ENCODE measurements around the gene DIRAS3.
"Not testable (repeated sequence)": the region's sequence is repeated elsewhere in the genome, so short reads cannot be mapped to it uniquely, and the experiment has no call there.

The DIRAS3 gene, protein sequence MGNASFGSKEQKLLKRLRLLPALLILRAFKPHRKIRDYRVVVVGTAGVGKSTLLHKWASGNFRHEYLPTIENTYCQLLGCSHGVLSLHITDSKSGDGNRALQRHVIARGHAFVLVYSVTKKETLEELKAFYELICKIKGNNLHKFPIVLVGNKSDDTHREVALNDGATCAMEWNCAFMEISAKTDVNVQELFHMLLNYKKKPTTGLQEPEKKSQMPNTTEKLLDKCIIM

DNA sequence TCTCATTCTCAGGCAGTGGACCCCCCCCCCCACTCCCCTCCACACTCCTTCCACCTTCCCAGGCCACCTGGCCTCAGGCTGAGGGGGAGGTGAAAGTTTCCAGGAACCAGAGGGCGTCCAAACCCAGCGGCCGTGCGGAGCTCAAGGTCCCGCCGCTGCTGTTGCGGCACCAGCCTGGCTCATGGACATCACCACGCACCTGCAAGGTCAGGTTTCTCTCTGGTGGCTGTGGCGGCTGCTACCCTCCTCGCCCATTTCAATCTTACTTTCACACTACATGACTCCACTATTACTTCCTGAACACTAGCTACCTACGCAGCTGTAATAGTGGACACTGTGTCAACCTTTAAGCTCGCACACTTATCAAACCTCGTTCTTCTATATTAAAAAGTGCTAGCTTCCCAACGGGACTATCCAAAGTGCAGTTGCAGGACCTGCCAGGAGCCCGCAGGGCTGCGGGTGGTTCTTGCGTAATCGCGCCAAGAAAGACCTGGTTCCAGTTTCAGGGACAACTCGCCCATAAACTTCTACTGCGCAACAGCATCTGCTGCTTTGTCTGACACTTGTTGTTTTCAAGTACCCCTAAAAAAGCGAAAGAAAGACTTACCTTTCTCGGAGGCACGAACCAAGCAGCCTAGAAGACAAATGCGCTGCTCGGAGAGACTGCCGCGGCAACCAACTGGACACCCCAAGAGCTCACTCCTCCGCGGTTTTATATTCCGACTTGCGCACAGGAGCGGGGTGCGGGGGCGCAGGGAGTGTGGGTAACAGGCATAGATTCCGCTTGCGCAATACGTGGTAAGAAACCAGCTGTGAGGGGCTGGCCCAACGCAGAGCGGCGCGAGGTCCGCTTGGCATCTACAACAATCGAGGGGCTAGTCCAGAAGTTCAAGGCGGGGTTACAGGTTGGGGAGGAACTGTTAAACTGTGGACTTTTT is at the start of gene DIRAS3:
Gene DIRAS3 (minus strand): TSS at position 687 of the 938 bp plus-strand sequence. CDS start 3,330 bp downstream, outside the sequence.
- DNase-seq, result no peak

DNA sequence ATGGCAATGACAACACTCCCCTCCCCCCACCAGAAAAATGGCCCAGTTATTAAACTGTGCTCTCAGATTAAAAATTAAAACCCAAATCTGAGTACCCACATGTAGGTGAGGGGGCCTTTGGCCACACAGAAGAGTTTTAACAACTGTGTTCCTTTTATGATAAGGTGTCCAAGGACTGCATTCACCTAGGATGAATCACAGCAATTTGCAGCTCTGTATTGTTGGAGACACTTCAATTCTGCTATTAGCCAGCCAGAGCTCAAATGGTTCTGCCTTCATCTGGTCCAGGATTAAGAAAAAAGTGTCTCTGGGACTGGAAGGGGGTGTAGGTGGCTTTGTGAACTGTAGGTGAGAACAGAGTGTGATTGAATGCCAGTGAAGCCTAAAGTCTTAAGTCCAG is 43.3 kb upstream of the DIRAS3 start:
- DNase-seq, result no peak

DNA sequence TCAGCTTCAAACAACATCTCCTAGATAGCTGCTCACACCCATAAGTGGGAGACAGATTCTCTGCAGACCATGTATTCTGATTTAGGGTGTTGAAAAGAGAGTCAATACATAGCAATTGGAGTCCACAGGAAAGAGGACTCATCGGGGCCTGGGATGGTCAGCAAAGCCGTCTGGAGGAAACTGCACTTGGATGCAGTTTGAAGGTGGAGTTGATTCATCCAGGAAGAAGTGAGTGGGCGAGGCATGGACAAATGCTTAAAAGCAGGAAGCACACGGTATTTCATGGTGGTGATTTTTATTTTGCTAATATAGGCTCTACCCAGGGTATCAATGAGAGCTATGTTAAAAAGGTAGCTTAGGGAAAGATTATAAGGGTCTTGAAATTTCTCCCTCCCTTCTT is 36.8 kb upstream of the DIRAS3 start:
- no peak for DNase-seq

DNA sequence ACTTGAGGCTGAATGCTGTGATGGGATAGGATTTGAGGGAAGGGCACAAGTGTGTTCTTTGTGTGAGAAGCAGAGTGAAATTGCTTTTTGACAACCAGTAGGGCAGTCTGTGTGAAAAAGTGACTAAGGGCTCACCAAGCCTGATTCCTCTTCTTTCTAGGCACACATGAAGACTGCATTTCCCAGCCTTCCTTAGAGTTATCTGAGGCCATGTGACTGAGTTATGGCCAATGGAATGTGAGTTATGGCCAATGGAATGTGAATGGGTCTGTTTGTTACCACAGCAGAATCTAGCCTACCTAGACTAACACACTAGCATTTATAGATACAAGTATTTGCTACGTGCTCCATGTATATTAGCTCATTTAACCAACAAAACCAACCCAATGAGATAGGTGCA is 35.3 kb upstream of the DIRAS3 start:
- DNase-seq, result no peak

DNA sequence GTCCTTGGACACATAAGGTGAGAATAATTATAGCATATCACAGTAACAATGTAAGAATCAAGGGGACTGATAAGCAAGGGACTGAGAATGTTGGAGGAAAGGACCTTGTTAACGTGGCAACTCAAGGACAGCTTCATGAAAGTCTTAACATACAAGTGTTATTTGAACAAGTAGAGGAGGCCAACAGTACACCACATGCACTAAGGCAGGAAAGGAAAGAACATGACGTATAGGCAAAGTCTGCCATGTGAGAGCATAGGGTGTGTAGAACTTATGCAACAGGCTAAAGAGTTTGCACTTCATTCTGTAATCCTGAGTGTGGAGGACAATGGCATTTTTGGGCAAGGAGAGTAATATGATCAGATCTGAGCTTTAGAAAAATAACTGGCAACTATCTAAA is 33.3 kb upstream of the DIRAS3 start:
- DNase-seq, result no peak

DNA sequence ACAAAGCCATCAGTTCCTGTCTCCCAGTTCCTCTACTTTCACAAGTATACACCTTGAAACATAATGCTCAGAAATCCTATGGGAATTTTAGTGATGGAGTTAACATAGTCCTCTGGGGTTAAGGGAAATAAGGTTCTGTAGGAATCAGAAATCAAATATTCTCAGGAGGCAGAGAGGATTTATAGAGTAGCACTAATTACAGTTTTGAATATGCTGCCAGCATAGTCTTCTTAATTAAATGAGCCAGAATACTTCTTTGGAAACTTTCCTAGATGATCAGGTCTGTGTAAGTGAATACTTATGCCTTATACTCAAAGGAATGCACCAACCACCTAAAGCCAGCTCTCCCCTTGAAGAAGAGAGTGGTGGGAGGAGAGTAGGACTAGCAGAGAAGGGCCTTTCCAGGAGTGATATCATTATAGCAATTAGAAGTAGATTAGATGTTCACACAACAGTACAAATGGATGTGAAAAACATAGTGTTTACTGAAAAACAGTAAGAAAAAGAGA is 31.4 kb upstream of the DIRAS3 start:
- DNase-seq, result no peak

DNA sequence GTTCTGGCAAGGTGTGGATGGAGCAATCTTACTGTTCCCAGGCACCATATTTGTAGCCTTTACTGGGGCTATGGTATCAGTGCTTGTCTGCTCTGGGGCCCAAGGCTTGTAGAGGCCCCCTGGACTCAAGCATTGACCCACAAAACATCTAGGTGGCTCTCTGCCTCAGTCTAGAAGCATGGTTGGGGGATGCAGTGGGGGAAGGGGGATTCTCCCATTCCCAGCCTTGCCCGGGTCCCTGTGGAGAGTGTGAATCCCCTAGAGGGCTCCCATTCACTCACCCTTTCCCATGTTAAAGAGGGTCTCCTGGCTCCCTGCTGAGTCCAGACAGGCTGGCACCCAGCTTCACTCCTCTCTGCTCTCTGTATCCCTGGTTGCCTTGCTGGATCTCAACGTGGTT is 28.2 kb upstream of the DIRAS3 start:
- no peak for DNase-seq

DNA sequence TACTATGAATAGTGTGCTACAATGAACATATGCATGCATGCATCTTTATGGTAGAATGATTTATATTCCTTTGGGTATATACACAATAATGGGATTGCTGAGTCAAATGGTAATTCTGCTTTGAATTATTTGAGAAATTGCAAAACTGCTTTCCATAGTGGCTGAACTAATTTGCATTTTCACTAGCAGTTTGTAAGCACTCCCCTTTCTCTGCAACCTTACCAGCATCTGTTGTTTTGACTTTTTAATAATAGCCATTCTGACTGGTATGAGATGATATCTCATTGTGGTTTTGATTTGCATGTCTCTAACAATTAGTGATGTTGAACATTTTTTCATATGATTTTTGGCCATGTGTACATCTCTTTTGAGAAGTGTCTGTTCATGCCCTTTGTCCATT is 24.0 kb upstream of the DIRAS3 start:
- no peak for DNase-seq

DNA sequence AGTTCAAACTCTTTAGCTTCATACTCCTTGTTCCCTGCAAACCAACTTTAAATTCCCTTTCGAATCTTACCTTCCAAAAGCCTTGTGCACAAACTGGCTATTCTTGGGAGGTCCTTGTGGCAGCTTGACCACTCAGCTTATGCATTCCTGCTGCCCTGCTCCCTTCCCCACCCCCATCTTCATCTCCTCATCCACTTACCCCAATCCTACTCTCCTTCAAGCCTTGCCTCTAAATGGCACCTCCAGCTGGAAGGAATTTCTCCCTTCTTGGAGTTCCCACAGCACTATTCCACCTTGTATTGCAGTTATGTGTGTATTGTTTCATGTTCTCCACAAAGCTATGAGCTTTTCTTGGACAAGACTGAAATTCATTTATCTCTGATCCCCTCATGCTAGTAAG is 15.3 kb upstream of the DIRAS3 start:
- DNase-seq, result no peak

DNA sequence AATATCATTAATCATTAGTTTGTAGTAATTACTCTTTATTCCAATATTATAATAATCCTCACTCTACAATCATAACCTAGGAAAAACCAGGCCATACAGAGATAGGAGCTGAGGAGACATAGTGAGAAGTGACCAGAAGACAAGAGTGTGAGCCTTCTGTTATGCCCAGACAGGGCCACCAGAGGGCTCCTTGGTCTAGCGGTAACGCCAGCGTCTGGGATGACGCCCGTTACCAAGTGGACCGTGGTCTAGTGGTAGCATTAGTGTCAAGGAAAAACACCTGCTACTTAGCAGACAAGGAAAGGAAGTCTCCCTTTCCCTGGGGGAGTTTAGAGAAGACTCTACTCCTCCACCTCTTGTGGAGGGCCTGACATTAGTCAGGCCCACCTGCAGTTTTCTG is 7.6 kb upstream of the DIRAS3 start:
- DNase-seq, result not testable (repeated sequence)

DNA sequence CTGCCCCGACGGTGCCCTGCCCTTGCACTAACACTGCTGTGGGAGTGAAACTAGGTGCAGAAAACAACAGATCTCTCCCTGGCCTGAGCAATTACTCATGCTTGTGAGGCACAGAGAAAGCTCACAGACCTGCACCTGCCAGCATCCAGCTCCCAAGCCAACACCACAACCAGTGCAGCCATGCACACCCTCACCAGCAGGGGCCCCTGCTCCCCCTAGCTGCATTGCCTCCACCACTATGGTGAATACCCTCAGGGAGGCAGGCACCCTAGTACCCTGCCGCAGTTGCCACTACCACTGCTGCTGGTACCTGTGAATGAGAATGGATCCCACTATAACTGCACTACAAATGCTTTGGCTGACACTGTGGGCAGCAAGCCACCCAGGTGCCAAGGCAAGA is 7.1 kb upstream of the DIRAS3 start:
- DNase-seq, result no peak

DNA sequence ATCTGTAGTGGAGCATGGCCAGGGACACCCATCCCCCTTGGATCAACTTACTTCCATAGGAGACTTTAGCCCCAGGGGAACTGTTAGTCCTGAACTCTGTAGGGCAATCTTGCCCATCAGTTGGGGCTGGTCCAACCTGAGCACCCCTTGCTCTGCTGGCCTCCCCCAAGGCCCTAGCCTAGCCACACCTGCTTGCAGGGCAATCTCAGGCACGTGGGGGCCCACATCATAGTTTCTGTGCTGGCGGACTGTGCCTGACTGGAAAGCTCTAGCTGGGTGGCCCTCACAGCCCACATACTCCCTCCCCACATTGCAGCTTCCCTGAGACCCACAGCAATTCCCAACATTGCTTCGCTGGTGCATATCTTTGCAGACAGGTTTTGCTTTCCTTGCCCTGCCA is 6.6 kb upstream of the DIRAS3 start:
- DNase-seq, result no peak

DNA sequence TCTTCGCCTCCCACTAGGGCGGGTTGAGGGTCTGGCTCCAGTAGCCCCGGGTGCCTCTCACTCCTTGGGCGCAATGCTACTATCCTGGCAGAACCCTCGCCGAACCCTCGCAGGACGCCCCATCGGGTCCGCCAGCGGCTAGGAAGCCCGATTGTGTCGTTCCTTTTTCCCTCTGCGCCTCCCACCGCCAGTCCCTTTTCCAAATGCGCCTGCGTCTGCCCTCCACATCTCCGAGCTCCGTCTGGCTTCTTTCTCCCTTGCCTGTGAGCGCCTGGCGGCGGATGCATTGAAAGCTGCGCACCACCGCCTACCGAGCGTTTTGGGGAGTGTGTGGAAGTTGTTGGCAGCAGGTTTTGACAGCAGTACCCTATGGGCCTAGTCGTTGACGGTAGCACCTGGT is 1.0 kb upstream of the DIRAS3 start:
- no peak for DNase-seq

DNA sequence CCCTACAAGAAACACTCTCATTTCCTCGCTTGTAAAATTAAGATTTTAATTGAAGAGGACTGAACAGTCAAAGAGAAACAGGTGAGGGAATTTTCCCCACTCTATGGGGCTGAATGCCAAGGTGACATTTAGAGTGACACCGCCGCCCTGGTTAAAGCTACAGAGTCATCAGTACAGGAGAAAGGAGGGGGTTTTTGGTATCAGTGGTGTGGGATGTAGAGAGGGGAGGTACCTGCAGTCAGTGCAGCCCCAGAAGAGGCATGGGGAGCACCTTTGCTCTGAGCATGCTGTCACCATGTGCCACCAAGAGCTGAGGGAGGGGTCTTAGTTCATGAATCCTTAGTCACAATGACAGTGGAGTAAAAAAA is 2.8 kb downstream of the DIRAS3 start:
- DNase-seq, result no peak

DNA sequence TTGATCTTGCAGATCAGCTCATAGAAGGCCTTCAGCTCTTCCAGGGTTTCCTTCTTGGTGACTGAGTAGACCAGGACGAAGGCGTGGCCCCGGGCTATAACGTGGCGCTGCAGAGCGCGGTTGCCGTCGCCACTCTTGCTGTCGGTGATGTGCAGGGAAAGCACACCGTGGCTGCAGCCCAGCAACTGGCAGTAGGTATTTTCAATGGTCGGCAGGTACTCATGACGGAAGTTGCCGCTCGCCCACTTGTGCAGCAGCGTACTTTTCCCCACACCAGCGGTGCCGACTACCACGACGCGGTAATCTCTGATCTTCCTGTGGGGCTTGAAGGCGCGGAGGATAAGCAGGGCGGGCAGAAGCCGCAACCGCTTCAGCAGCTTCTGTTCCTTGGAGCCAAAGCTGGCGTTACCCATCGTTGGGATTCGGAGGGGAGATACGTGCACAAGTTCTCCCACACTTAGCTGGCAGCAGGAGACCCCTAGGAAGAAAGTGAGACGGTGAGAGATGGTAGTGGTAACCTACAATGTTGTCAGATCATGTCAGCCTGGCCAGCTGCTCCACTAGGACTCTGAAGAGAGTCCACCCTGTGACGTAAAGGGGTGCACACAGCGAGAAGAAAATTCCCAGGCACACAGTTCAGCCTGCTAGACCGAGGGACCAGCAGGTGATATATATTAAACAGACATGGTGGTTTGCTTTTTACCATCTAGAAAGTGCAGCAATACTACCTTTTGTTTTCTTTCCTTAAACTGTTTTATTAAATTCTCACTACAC is 3.4 kb downstream of the DIRAS3 start:
- DNase-seq, result no peak

DNA sequence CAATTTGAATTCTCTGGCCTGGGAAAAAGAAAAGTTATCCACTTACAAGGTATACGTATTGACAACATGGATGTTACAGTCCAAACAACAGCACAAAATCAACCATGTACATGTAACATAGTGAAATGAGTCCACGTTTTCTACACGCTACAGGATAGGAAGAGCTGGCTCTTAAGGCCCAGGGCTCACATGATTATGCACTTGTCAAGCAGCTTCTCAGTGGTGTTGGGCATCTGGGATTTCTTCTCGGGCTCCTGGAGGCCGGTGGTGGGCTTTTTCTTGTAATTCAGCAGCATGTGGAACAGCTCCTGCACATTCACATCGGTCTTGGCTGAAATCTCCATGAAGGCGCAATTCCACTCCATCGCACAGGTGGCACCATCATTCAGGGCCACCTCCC is 4.0 kb downstream of the DIRAS3 start:
- DNase-seq, result no peak

DNA sequence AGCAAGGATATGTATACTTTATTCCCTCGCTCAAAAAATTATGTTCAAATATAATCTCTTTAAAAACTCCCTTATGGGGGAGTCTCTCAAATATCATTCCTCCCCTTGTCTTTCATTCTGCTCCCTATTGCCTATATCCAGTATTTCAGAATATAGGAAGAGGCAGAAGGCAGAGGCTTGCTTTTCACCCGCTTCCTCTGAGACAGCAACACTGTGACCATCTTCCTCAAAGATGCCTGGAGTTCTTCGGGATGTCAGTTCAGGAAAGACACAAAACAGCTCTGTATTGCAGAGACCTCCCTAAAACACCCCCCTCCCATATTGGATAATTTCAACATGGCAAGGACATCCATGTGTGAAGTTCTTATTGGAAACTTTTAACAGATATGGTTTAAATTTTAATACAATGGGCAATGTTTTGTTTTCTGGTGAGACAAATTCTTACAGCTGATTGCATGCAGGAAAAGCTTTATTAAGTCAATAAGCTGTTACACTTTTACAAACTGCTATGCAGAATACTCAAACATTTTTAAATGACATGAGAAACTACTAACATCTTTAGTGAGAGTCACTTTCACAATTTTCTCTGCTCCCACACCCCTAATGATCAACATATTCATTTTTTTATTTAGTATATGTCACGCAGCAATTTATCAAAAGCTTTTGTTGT is 4.8 kb downstream of the DIRAS3 start:
- DNase-seq, result no peak

DNA sequence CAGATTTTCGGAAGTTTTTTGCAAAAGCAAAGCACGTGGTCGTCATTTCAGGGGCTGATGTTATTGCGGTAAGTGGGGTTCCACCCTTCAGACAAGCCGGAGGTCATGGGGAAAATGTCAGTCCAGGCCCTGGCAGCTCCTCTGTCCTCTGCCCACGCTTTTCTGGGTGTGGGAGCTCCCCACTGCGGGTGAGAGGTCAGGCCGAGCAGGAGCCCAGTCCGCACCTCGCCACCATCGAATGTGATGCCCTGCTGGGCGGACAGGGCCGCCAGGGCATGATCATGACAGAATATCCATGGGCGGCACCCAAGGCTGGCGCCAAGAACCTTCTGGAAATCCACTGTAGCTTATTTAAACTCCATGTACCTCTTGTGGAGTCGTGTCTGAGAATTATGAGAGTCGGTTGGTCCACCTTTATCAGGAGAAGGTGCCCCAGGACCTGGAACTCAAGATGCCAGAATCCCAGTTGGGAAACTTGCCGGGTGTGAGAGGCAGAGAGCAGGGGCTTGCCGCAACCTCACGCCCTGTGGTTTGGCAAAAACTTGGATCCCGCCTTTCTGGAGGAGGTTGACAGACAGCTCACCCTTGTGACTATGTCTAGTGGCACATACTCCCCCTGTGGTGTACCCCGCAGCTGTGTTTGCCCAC is 6.9 kb downstream of the DIRAS3 start:
- no peak for DNase-seq

DNA sequence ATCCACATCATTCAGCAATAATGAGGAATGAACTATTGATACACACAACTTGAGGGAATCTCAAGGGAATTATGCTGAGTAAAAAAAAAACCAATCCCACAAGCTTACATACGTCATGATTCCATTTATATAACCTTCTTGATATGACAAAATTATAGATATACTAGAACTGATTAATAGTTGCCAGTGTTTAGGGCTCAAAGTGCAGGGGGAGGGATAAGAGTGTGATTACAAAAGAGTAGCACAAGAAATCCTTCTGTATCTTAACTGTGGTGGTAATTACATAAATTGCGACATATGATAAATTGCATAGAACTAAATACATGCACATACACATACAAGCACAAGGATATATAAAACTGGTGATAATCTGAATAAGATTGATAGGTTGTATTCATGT is 13.5 kb downstream of the DIRAS3 start:
- DNase-seq, result no peak

DNA sequence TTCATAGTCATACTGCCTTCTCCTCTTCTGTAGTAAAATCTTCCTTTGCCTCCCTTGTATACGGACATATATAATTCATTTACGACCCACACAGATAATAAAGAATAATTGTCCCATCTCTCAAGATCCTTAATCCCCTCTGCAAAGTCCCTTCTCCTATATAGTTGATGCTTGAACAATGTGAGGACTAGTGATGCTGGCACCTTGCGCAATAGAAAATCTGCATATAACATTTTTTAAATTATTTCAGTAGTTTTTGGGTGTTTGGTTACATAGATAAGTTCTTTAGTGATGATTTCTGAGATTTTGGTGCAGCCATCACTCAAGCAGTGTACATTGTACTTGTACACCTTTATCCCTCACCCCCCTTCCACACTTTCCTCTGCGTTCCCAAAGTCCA is 21.0 kb downstream of the DIRAS3 start:
- no peak for DNase-seq

DNA sequence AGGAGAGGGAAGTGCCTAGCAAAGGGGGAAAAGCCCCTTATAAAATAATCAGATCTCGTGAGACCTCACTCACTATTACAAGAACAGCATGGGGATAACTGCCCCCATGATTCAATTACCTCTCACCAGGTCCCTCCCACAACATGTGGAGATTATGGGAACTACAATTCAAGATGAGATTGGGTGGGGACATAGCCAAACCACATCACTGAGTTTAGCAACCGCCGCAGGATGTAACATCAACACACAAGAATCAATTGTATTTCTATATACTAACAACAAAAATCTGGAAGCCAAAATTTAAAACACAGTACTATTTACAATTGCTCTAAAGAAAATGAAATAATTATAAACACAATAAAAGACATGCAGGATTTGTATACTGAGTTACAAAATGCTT is 21.9 kb downstream of the DIRAS3 start:
- DNase-seq, result no peak

DNA sequence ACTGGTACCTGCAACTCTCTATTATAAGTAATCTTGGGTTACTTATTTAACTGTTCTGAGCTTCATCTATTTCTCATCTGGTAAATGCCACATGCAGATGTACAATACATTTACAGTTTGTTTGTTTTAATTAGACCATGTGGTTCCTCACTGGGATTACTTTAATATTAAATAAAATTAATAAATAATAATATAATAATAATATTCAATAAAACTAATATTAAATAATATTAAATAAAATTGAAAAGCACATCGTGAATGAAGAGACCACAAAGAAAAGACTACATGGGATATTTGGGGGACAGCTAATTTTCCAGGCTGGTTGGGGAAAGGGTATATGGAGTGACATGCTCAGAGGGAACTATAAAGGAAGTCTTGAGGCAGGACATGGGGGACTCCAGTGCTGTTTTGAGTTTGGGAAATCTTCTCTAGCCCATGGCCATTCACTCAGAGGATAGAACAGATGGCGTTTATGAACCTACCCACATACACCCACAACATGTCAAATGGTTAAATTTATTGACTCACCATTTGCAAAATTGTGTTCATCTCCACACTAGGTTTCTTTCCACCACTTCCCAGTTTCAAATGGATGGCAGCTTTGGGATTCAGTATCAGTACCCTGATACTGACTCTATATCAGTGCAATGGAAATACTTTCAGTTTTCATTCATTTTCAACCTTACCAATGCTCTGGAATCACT is 25.6 kb downstream of the DIRAS3 start:
- DNase-seq, result no peak
